ENCODE results near the gene ATP5PO. TPM values are rescaled to one million over a fixed set of nuclear protein-coding genes. Genes with fewer than 3 reads are reported as not detected.

Gene ATP5PO
- polyA plus RNA-seq, 1 of the 3 experiments (the other 2 are of a cell fraction), result 148 TPM

- Histone ChIP-seq H3K4me1 (ENCODE audit: control insufficient read depth in 1 of 2, insufficient read depth in 2 of 2, low read depth in 1 of 2, low read length in 1 of 2) (peaks cover 8 to 12% of the 10 kb centered on the region in 2 experiments; a peak in 3 of 4 replicates), H3K9me3 (no peaks in the 10 kb centered on the region), H3K9me2 (no peaks in the 10 kb centered on the region), H3K27ac (ENCODE audit: low read depth in 2 of 2, low read length in 1 of 2) (no peak overlapping the region), H3K9ac (no peak overlapping the region), H3K4me2 (peak overlapping the region; percentile 90), H3K27me3 (ENCODE audit: insufficient read depth) (no peaks in the 10 kb centered on the region), H4K20me1 (ENCODE audit: insufficient read depth) (no peaks in the 10 kb centered on the region), H3K36me3 (replicated peaks in 1 of 2; ENCODE audit: control insufficient read depth in 1 of 2, insufficient read depth in 2 of 2, low read length in 1 of 2) (peaks cover 37 to 43% of the 10 kb centered on the region in 2 experiments), H3K4me3 (ENCODE audit: low read depth in 2 of 2, low read length in 1 of 2) (no peak overlapping the region; a peak in 1 of 4 replicates), H3K79me2 (ENCODE audit: insufficient read depth) (peaks cover 40% of the 10 kb centered on the region), H3F3A (replicated peaks; ENCODE audit: insufficient read depth) (peaks cover 12% of the 10 kb centered on the region), H2AFZ (ENCODE audit: low read depth) (no peak overlapping the region)
- ChIA-PET POLR2A (no interaction called here), CTCF (interaction anchor here (1.4 to 3.0 kb wide), 3 partner anchors 10 to 308 kb away, joined by 3 to 18 read pairs (median 7); no protein-coding TSS in a partner anchor)
- 96% methylated on average over 5 of the region's 5 CpGs for WGBS (ENCODE audit: low lambda C conversion rate)
- TF ChIP-seq CHD2 (IDR thresholded peaks at IDR 0.05; ENCODE audit: low read length, partially characterized antibody) (no peak), SIN3A (IDR thresholded peaks at IDR 0.05; ENCODE audit: borderline replicate concordance, low read depth, low read length) (no peak), JUND (IDR thresholded peaks at IDR 0.05) (no peak), FOXJ3 (CRISPR knock-in tag; IDR thresholded peaks at IDR 0.05) (no peak), MXI1 (IDR thresholded peaks at IDR 0.05; ENCODE audit: low read depth, low read length) (no peak), EP300 (IDR thresholded peaks at IDR 0.05; ENCODE audit: borderline replicate concordance in 1 of 2, low read depth in 1 of 2, low read length in 1 of 2) (no peak), TEAD4 (IDR thresholded peaks at IDR 0.05; ENCODE audit: borderline replicate concordance, insufficient read depth) (no peak), FOSL2 (IDR thresholded peaks at IDR 0.05; ENCODE audit: borderline replicate concordance, low read depth) (no peak), FOXM1 (IDR thresholded peaks at IDR 0.05; ENCODE audit: low read depth) (no peak), NRF1 (IDR thresholded peaks at IDR 0.05; ENCODE audit: low read depth, low read length) (no peak), GATA2 (CRISPR knock-in tag; IDR thresholded peaks at IDR 0.05) (no peak), MAX (IDR thresholded peaks at IDR 0.05; ENCODE audit: low read depth) (no peak), ZBTB33 (IDR thresholded peaks at IDR 0.05; ENCODE audit: borderline replicate concordance, low read depth) (no peak)
- TF ChIP-seq, protein P1, sequence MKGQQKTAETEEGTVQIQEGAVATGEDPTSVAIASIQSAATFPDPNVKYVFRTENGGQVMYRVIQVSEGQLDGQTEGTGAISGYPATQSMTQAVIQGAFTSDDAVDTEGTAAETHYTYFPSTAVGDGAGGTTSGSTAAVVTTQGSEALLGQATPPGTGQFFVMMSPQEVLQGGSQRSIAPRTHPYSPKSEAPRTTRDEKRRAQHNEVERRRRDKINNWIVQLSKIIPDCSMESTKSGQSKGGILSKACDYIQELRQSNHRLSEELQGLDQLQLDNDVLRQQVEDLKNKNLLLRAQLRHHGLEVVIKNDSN (IDR thresholded peaks at IDR 0.05; ENCODE audit: borderline replicate concordance, low read depth), result no peak
- TF ChIP-seq, protein P2, sequence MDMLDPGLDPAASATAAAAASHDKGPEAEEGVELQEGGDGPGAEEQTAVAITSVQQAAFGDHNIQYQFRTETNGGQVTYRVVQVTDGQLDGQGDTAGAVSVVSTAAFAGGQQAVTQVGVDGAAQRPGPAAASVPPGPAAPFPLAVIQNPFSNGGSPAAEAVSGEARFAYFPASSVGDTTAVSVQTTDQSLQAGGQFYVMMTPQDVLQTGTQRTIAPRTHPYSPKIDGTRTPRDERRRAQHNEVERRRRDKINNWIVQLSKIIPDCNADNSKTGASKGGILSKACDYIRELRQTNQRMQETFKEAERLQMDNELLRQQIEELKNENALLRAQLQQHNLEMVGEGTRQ (IDR thresholded peaks at IDR 0.05; ENCODE audit: borderline replicate concordance, low read depth, low read length), result no peak
- no peak for DNase-seq
Observed at GRCh38 chr21:33914188-33914587, 1.4 kb downstream of the ATP5PO start.

Data from SK-N-SH (cell line).